Lung microvascular endothelial cell (primary cell): ENCODE data around the gene GALT. TPM values are rescaled to one million over a fixed set of nuclear protein-coding genes. Genes with fewer than 3 reads are reported as not detected.

Source experiments
- DNase-seq, 2 donors: peaks; one replicate each; pipeline versions ENCODE4 v3.0.0 to v3.0.0-alpha.2; 2010; ENCODE audit warnings: low read depth in 2 of 2
- total RNA-seq: library from RNA; depleted of rRNA; stranded (reverse); fragments of >200 nt; gene quantifications from 2 replicates; pipeline ENCODE4 v1.2.1, GENCODE V29; 2014

Gene GALT
- total RNA-seq, result 23.5 and 27.0 TPM in 2 replicates

DNA sequence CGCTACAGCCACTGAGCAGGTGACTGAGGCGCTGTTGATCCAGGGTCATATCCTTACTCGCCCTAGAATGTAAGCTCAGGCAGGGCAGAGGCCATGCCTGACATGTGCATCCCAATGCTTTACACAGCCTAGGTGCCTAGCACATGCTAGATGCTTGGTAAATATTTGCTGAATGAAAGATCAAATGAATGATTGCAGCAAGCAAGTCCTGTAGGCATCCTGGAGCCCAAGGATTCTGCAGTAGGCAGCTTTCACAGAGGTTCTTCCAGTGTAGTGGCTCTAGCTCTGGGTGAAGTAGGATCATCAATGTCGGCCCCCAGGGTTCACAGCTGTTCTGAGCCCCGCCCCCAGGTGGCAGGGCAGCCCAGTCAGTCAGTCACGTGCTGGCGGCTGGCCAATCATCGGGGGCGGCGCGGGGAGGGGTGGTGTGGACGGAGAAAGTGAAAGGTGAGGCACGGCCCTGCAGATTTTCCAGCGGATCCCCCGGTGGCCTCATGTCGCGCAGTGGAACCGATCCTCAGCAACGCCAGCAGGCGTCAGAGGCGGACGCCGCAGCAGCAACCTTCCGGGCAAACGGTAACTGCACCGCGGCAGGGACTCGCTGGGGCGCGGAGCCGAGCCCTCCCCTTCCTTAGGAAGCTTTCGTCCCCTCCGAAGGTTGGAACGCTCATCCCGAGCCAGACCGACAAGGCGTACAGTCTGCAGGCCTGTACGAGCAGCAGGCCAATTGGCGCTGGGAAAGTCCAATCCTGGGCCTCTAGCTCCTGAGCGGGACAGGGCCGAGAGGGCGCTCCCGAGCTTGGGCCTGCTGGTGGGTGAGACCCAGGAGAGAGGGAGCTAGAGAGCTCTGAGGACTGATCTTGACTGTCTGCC lies at the start of gene GALT:
GALT (plus strand) TSS at position 465 of the 873 bp plus-strand sequence; CDS start at position 495, 30 bp downstream.
- DNase-seq, result peak; percentile 86 to 95

DNA sequence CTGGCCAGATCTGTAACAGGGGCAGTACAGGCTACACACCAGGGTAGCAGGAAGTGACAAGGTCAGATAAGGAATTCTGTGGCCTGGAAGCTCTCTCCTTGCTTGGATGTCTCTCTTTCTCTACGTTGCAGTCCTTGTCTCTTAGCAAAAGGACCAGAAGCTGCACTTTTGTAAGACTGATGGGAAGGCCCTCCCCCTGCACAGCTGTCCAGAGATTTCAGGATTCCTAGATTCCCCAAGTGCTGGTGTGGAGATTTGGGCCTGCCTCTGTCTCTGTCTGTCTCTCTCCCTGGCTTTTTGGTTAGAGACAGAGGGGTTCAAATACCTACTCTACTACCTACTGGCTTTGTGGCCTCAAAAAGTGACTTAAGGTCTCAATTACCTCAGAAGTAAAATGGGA lies 46.9 kb upstream of the GALT start:
- no peak for DNase-seq

DNA sequence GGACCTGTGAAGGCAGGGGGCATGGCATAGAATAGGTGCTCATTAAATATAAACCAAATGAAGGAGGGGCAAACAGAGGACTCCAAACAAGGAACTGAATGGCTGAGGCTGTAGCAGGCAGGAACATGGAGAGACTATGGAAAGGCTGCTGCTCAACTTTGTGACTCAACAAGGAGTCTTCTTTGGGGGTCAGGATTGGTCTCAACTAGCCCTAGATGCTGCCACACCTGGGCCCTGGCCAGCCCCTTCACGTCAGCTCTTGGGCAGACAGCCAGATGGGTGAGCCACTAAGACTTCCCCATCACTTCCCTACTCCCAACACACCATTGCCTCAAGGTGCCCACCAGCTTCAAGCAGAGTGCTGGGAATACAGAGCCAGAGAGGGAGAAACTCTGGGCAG lies 45.6 kb upstream of the GALT start:
- no peak for DNase-seq

DNA sequence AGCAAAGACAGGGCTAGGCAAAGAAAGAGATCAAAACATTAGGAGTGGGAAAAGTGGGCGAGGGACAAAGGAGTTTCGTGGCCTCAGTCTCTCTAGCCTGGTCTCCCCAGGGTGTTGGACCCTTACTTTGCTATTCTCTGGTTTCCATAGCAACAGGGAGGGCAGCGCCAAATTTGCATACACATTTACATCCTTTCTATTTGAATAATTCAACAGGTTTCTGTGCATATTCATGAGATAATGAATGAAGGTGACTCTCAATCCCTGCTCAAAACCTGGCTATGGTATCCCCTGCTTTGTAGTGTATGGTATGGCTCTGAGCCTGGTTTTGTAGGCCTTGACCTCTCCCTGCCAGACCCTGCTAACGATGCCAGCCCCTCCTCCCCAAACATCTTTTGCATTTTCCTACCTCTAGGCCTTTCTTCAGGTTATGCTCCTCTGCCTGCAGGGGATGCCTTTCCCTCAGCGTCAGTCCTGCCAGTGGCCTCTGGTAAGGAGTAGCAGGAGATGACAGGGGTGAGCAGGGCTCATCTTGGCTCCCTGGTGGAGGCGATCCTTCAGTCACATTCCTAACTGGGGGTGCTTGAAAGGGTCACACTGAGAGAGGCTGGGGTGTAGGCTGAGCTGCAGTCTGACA lies 44.4 kb upstream of the GALT start:
- no peak for DNase-seq

DNA sequence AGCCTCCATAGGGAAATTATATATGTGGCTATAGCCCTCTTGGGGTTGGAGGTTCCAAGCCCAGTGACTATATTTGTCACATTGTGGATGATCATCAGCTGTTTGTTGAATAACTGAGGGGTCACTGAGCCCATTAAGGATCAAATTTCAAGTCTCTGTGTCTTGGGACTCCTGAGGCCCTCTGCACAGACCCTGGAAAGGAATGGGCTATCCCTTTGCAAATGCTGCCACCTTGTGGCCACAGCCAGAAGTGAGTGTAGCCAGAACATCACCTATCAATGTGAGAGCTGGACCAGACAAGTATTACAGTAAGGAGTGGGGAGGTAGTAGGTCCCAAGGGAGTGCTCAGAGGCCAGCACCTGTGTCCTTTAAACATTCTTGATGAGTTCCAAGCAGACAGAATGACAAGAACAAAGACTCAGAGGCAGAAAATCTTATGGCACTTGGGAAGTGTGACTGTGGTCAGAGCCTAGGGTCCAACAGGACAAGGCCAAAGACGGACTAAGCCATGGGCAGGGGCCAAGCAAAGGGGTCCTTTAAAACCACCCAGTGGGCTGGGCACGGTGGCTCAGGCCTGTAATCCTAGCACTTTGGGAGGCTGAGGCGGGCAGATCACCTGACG lies 42.8 kb upstream of the GALT start:
- DNase-seq, result peak; percentile 73 to 74

DNA sequence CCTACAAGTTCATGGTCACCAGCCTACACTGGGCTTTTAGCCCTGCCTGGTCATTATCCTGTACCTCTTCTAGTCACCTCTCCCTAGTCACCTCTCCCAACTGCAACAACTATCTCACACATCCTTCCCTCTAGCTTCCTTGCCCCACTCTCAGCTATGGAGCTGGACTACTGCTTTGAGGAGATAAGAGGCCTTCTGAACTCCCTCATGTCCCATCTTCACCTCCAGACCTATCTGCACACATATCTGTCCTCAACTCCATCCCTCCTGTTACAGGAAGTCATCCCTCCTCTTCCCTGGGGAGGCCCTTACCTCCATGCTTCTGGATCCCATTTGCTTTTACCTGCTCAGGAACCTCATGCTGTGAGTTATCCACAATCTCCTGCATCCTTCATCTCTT lies 40.3 kb upstream of the GALT start:
- no peak for DNase-seq

DNA sequence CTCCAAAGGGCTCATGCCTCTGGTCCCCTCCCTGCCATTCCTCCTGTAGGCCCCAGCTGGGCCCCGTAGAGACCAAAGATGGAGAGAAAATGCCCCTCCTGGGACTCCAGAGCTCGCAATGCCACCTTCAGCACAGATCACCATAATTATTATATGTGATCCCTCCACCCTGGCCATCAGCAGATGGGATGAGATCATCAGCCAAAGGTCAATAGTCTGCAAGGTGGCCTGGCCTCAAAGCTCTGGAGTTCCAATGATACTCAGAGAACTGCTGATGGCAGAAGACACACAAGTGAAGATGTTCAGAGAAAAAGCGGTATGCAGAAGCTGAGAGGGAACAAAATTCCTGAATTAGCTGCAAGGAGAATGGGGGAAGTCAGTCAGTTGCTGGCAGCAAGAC lies 39.6 kb upstream of the GALT start:
- DNase-seq, result no peak

DNA sequence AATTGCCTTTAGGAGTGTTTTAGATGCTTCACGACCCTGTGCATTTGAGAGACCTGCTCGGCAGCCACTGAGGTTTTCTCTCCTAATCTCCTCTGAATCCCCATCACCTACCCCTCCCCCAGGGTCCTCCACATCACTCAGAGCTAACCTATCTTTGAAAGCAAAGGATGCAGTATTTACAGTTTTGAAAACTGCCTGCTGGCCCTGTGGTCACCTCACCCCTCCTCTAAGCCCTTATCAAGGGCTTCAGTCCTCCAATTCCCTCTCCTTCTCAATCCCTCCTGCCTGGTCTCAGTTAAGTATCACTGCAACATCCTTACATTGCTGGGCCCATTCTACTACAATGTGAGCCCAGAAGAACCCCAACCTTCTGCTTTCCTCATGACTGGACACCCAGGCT lies 39.1 kb upstream of the GALT start:
- no peak for DNase-seq

DNA sequence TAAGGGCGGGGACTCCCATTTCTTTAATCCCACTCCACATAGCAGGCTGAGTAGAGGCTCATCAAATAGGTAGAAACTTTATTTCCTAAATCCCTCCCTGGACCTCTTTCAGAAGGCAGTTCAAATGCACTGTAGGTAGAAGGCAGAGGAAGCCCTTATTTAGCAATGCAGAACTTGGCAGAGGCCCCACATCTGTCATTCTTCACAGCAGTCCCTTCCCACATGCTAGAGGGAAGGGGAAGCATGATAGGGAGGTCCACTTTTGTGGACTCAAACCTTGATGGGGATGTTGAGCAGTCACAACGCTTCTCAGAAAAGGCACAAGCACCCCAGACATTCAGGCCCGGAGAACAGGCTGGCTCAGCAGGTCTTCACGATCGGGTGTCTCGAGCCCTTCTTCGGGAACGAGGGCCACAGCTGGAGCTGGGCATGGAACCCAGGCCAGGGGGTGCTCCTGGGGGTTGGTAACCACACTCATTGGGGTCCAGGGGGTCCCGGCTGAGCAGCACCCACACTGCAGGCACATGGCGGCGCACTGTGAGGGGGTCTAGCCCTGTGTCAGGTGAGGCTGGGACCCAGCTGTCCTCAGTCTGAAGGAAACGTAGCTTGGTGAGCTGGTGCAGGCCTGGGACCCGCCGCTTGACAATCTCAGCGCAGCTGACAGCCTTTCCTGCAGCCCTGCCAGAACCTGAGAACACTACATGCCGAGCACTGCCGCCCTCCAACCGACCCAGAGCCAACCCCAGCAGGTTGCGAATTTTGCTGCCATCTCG lies 35.9 kb upstream of the GALT start:
- DNase-seq, result no peak

DNA sequence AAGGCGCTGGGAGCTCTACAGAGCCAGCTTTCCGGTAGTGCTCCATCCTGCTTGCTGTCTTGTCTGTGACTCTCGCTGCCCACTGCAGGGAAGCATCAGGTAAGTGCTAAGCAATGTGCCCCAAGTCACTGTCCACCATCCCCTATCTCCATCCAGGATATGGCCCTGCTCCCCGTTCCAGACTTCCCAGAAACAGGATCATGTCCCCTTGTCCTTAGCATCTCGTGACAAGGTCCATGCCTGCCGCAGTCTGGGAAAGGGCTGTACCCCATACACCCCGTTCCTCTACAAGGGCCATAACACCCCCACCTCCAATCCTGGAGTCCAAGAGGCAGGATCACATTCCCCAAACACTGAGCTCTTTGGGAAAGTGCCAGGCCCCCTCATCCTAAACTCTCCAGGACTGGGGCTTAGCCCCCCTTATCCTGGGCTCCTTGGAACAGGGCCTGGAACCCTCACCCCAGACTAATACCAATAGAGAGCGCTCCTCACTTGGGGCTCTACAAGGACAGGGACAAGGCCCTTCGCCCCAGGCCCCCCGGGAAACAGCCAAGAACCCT lies 35.1 kb upstream of the GALT start:
- DNase-seq, result no peak

DNA sequence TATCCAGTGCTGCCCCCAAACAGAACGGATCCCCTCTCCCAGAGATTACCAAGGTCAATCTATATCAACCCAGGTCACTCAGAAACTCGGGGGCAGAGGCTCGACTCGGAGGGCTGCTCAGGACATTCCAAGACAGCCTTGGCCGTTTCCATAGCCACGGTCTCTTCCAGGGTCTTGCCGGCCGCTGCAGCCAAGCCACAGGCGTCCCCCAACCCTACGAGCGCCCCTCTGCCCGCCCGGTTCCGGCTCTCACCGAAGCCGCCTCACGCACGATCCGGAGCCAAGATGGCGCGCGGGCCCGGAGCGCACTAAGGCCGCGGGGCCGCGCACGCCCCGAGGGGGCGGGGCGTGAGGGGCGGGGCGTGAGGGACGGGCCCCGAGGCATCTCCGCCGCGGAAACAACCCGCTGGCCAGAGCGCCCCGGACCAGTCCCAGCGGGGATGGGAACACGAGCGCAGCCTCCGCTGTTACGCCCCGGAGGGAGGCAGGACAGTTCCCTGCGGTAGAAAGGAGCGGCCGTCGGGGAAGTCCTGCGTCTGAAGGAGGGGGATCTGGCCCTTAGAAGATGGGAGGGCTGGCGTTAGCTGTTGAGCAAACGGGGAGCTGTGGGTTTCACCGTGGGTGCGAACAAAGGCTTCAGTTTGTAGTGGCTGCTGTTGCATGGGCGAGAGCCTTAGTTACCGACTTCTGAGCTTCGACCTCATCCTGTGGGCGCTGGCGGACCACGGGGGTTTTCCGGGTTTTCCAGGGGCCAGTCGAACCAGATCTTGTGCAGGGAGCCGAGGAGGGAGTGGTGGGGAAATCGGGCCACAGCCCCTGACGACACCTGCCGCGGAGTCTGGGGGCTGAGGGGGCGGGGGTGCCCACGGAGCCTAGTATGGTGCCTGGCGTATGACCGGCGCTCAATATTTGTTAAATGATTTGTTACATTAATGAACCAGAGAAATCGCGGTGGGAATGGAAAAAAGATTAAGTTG lies 34.4 kb upstream of the GALT start, which contains the start of gene RPP25L:
RPP25L (minus strand) TSS at position 287 of the 977 bp plus-strand sequence. CDS start 801 bp downstream, outside the sequence.
- DNase-seq, result peak; percentile 86 to 88

DNA sequence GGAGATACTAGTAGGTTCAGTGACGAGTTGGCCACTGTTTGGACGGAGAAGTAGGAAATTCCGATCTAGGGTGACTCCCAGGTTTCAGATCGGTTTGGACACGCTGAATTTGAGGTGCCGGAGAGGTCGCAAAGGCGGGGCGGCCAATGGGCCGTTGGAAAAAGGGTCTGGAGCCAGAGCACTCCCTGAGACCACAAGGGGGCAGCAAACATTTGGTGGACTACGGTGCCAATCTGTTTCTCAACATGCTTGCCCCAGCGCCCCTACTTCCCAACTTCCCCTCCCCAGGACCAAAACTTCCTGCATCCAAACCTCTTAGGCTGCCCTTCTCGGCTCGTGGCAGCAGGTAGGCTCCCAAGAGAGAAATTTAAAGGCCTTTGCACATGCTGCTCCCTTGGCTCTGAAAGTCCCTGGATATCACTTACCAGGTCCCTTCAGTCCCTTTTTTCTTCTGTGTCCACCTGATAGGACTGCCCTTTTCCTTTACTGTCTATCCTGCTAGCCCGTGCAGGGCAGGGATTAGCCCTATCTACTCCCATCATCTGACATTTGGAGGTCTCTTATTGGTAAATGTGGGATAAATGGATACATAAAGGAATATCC lies 33.6 kb upstream of the GALT start:
- DNase-seq, result peak; percentile 78 to 82

DNA sequence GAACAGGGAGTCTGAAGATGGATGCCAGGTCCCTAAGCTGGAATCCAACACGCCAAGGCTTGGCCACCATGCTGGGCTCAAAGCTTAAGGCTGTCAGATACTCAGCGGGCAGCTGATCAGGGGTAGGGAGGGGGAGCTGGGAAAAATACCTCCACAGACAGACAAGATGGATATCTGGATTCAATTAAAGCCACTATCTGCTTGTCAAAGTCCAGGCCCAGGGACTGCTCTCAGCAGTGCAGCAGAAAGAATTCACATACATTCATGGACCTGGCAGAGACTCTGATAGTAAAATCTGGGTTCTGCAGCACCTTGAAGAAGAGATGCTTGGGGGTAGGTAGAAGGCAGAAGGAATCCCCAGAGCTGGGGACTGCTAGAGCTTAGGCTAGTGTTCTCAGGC lies 31.3 kb upstream of the GALT start:
- no peak for DNase-seq

DNA sequence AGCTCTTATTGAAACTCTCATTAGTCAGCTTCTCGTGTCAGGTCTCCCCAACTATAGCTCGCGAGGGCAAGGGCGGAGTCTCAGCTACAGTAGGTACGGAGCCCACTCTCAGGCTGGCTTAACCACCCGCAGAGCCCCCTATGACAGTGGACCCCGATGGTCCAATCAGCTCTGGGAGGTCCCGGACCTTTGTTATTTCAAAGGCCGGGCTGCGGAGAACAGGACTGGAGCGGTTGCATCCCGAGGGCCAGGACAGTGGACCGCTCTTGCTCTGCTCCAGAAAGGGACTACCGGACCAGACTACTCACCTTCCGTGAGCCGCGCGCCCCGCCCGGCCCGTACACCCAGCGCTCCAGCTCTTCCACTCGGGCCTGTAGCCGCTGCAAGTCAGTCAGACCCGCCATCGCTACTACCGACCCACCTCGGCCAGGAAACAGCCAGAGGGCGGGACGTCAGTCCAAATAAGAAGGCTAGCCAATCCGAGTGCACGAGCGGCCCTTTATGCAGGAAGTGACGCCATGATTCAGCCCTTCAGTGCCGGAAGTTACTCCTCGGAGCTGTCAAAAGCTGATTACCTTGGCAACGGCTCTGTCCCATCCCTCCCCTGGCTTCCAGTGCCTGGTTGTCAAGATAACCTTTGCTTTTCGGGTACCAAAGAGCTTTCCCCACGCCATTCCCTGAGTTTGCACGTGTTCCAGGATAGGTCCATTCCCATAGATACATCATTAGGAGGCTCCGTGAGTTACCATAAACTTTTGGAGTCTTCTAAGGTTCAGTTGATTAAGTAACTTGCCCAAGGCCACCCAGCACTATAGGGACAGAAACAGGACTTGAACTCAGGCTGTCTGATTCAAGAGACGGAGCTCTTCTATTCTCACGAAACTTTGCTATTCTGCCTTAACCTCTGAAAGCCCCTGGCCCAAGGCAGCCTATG lies 26.1 kb upstream of the GALT start, which contains the start of gene DCTN3:
DCTN3 (minus strand) TSS at position 435 of the 934 bp plus-strand sequence; CDS start at position 404, 31 bp downstream.
- DNase-seq, result peak; percentile 95 to 96

DNA sequence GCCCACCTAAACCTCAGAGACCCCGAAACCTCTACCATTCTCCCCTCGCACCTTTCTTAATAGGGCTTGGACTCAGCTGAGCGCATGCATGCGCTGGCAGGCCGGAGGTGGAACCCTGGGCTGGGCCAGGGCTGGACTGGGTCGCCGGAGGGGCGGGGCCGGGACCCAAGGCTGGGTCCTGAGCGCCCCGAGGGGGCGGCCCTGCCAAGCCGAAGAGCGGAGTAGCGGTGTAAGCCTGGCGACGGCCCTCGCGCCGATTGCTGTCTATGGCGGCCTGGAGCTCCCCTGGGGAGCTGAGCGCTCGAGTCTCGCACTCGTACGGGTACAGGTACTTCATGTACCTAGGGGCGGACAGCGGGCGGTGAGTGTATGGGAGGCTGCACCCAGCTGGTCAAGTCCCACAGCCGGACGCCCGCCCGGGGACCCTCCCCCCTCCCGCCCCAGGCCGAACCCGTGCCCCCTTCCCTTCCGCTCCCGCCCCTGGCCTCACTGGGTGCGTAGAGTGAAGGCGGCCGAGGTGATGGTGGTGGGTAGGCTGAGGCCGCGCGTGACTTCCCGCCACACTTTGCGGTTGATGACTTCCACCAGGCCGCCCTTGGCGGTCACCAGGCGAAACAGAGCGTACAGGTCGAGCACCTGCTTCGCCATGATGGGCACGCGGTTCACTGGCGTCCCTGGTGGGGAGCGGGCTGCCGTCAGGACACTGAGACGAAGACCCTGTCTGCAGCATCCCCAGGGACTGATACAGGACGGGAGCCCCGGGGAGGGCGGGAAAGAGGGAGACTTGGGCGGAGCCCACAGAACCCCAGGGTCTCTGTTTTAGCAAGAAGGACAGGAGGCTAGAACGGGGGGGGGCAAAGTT lies 22.9 kb upstream of the GALT start:
- no peak for DNase-seq

DNA sequence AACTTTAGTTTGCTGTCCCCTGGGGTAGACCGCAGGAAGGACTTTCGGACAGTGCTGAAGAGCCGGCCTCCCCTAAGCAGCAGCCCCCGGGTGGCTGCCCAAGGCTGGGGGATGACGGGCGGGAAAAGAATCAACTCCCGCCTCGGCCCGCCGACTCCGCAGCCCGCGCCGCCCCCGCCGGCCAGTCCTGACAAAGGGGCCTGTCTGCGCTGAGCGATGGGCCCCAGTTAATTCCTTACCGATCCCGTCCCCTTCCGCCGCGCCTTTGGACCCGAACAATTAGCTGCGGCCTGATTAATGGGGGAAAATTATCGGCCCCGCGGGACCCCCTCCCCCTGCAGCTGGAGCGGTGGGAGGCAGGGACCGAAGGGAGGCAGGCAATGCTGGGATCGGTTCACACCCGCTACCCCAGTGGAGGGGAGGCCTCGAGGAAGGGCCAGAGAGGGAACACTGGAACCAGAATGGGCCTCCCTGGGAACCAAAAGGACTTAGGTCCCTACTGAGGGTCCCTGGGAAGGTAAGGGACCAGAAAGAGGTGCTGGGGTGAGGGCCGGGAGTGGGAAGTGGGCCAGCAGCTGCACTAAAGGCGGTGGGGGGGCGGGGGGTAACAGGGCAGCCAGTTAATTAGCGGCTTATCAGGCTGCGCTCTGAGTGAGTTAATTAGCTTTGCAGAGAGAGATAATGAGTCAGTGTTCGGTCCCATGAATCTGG lies 21.8 kb upstream of the GALT start:
- DNase-seq, result no peak

DNA sequence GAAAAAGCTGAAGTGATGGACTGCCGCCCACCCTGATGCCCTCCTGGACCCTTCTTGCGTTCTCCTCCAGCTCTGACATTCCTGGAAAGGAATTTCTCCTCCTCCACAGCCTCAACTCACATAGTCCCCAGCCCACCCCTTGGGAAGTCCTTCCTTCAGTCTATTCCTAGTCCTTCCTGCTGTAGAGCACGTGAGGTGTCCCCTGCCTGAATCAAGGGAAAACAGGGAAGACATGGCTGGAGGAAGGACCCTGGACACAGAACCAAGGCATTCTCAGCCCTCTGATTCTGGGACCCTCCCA lies 21.3 kb upstream of the GALT start:
- DNase-seq, result no peak
